Heart left ventricle (tissue), 16 donors: ENCODE results near the gene PNISR. TPM values are rescaled to one million over a fixed set of nuclear protein-coding genes. Genes with fewer than 3 reads are reported as not detected.
A peak's percentile ranks its signal among the peaks of the same experiment; 100 is the strongest.

Experiments
- ATAC-seq, 4 donors: fragments of 200-7000 bp; cut with Tn5 transposase; one replicate each; pipeline ENCODE4 v1.9.1; 2020 to 2022; ENCODE audit warnings: moderate library complexity in 4 of 4, mild to moderate bottlenecking in 3 of 4, moderate number of reproducible peaks in 1 of 4
- DNase-seq, 5 donors: peaks; one replicate each; pipeline ENCODE4 v3.0.0-alpha.2; 2020
- H3K27ac ChIP-seq, 12 donors: fragments of 200-600 bp; sonication (generic) in 4 of 12; one replicate each; pipeline versions ENCODE4 v1.5.0 to v1.8.0; 2016 to 2022; ENCODE audit warnings: mild to moderate bottlenecking in 2 of 12
- H3K27me3 ChIP-seq, 9 donors: fragments of 200-600 bp; sonication (generic) in 2 of 9; one replicate each; pipeline versions ENCODE4 v1.5.1 to v1.8.0; 2016 to 2022; ENCODE audit warnings: mild to moderate bottlenecking in 3 of 9
- H3K36me3 ChIP-seq, 9 donors: fragments of 200-600 bp; sonication (generic) in 2 of 9; one replicate each; pipeline versions ENCODE4 v1.5.0 to v1.8.0; 2018 to 2022; ENCODE audit warnings: mild to moderate bottlenecking in 2 of 9
- H3K4me1 ChIP-seq, 12 donors: fragments of 200-600 bp; sonication (generic) in 4 of 12; one replicate each; pipeline versions ENCODE4 v1.5.0 to v1.8.0; 2016 to 2022; ENCODE audit warnings: mild to moderate bottlenecking in 3 of 12
- H3K4me3 ChIP-seq, 12 donors: fragments of 200-600 bp; sonication (generic) in 4 of 12; one replicate each; pipeline versions ENCODE4 v1.5.0 to v1.8.0; 2017 to 2022; ENCODE audit warnings: mild to moderate bottlenecking in 9 of 12, moderate library complexity in 4 of 12
- H3K9me3 ChIP-seq, 12 donors: fragments of 200-600 bp; sonication (generic) in 4 of 12; one replicate each; pipeline versions ENCODE4 v1.5.0 to v1.8.0; 2016 to 2022; ENCODE audit warnings: mild to moderate bottlenecking in 1 of 12
- CTCF ChIP-seq, 12 donors: fragments of 200-600 bp; sonication (generic) in 4 of 12; IDR thresholded peaks; one replicate each; pipeline versions ENCODE4 v1.5.0 to v1.8.0; 2018 to 2022; ENCODE audit warnings: antibody characterized with exemption in 12 of 12, mild to moderate bottlenecking in 5 of 12
- POLR2A ChIP-seq, 2 donors: fragments of 450-650 bp; IDR thresholded peaks; one replicate each; pipeline ENCODE4 v1.6.1; 2017; ENCODE audit warnings: antibody characterized with exemption in 2 of 2, mild to moderate bottlenecking in 2 of 2, moderate library complexity in 2 of 2
- WGBS, 4 donors: extraction: QIAGEN DNeasy Blood & Tissue Kit in 2 of 4; methylation state at CpG; one replicate each; pipeline versions ENCODE4 v1.1.5 to v1.1.7; 2013 to 2018; 5-methylcytosine and 5-hydroxymethylcytosine counted together
- intact Hi-C, 10 donors: fragments of 100-400 bp; cut with DNase I; formaldehyde crosslinking; loops; one replicate each; pipeline versions ENCODE4 v1.11.1 to v1.14.2; 2022
- polyA plus RNA-seq, 2 donors: library from polyadenylated mRNA; stranded (reverse); fragments of 200-250 nt; gene quantifications; one replicate each; pipeline ENCODE4 v1.2.3, GENCODE V29; 2013
- total RNA-seq, 9 donors: library from RNA; depleted of rRNA in 2 of 9; stranded (reverse); fragments of >200 nt in 2 of 9; fragmentation: NEBNext Ultra II Directional in 3 of 9; extraction: Animal tissue kit (Norgen Biotek cat#: 25700) in 3 of 9; gene quantifications; one replicate each; pipeline versions ENCODE4 v1.1.0 to v1.2.4, GENCODE V29; 2016 to 2023
- donor health status: ischemic (EF 13 %, LVEDD 7.1; RV severe dilation, severe dysfunction).
- donor health status: healthy with polysubstance abuse.
- donor health status: DM: no; HTN: yes; CAD: no.
- donor health status: DM: no; HTN: no; CAD: no.
- donor health status: ischemic (EF 25% LVEDD 6.9; RV normal size, moderate dysfunction).
- donor health status: ischemic (EF 25% LVEDD 5.7; RV mildly dilated, moderate dysfunction).
- donor health status: healthy.
- donor health status: DM: yes; HTN: yes; CAD: no.
- donor health status: ischemic (EF 35%, LVEDD 5.7; RV mildly dilated, moderate dysfunction).
- donor health status: nonischemic (EF 11% LVEDD 7.7; RV severe dilation, severe dysfunction).
- donor health status: DM: yes; HTN: yes; CAD: no.
- donor health status: PGD.
- donor health status: ischemic (EF 29% LVEDD 5.4; RV normal size, mild dysfunction).
- donor health status: nonischemic (EF 23%, LVEDD 6.1; RV moderate dilation, normal function).

The PNISR gene
- total and polyA plus RNA-seq, 11 donors: 20.8 to 64.8 (median 48.9) TPM

- peaks cover 5 to 58% (median 12%) of the 10 kb centered on the region in 9 donors for H3K27me3 ChIP-seq
- 50 to 62% (median 52%) methylated on average over 19 to 25 of the region's 25 CpGs for WGBS, 4 donors
- no peaks in the 10 kb centered on the region for H3K9me3 ChIP-seq
- H3K4me3 ChIP-seq: peak overlapping the region in 11 of 12 donors; percentile 33 to 85 (median 58)
- no peak for TF ChIP-seq CTCF (IDR thresholded peaks at IDR 0.05)
- TF ChIP-seq POLR2A (IDR thresholded peaks at IDR 0.05): no peak
- no peak for DNase-seq
- intact Hi-C loops: no loop called here
- H3K36me3 ChIP-seq: no peaks in the 10 kb centered on the region
- peak overlapping the region in 1 of 12 donors; percentile 89 for H3K27ac ChIP-seq
- ATAC-seq: no peak
- peaks cover 0 to 16% (median 4%) of the 10 kb centered on the region in 12 donors for H3K4me1 ChIP-seq
Observed at GRCh38 chr6:99348288-99349170, 76.6 kb downstream of the PNISR start.

Other genes starting within 250 kb of the PNISR start
- gene FAXC, start 75.6 kb downstream of the PNISR start, total RNA-seq: 1 to 10 TPM in 1 of 9 donors, under 1 TPM in 5, not detected in 3; 0.16 to 3.2 (median 0.51) TPM
- gene FAXC, start 75.6 kb downstream of the PNISR start, polyA plus RNA-seq: under 1 TPM; under 0.01 to 0.88 TPM
- 10 to 100 TPM in 8 of 9 donors, 1 to 10 TPM in 1; 9.5 to 39.1 (median 26.3) TPM for gene COQ3, start 31.1 kb downstream of the PNISR start, total RNA-seq
- gene COQ3, start 31.1 kb downstream of the PNISR start, polyA plus RNA-seq: 10 to 100 TPM; 31.8 to 37.7 TPM
- 10 to 100 TPM in 5 of 9 donors, 1 to 10 TPM in 4; 6.1 to 14.5 (median 10.2) TPM for gene USP45, start 90.1 kb upstream of the PNISR start, total RNA-seq
- 1 to 10 TPM; 4.5 to 4.8 TPM for gene USP45, start 90.1 kb upstream of the PNISR start, polyA plus RNA-seq
- gene CCNC, start 143.4 kb upstream of the PNISR start, total RNA-seq: 10 to 100 TPM; 13.8 to 24.2 (median 17.9) TPM
- gene CCNC, start 143.4 kb upstream of the PNISR start, polyA plus RNA-seq: 10 to 100 TPM; 12.3 to 19.0 TPM
- gene PRDM13, start 181.5 kb upstream of the PNISR start, total RNA-seq: not detected
- gene PRDM13, start 181.5 kb upstream of the PNISR start, polyA plus RNA-seq: not detected